HepG2 (cell line): ENCODE data around the gene CER1. TPM values are rescaled to one million over a fixed set of nuclear protein-coding genes. Genes with fewer than 3 reads are reported as not detected.

Source experiments
- HNRNPK ChIP-seq: fragments of 200-400 bp; formaldehyde crosslinking; IDR thresholded peaks from 2 replicates; pipeline ENCODE4 v1.6.1; 2018; ENCODE audit warnings: low read length, low read depth, moderate library complexity, mild to moderate bottlenecking; ENCODE audit not compliant: poor library complexity, severe bottlenecking
- ISL2 ChIP-seq: sonication (generic); formaldehyde crosslinking; IDR thresholded peaks from 2 replicates; pipeline ENCODE4 v1.5.0; 2020; ENCODE audit warnings: missing genetic modification reagents
- MAZ ChIP-seq, 2 experiments: sonication (generic) in 1 of 2; formaldehyde crosslinking in 1 of 2; IDR thresholded peaks; 2 replicates each; pipeline versions ENCODE4 v1.5.0 to v1.6.1; 2012 to 2020; ENCODE audit warnings: low read depth in 2 of 2, mild to moderate bottlenecking in 2 of 2, borderline replicate concordance in 1 of 2, improper control_type of control experiment in 1 of 2, low read length in 1 of 2, missing genetic modification reagents in 1 of 2, moderate library complexity in 1 of 2
- PAF1 ChIP-seq: IDR thresholded peaks from 2 replicates; pipeline ENCODE4 v1.6.1; 2016; ENCODE audit warnings: missing genetic modification reagents, missing compliant biosample characterization
- RFXAP ChIP-seq: sonication (generic); formaldehyde crosslinking; IDR thresholded peaks from 2 replicates; pipeline ENCODE4 v1.4.0; 2020; ENCODE audit warnings: missing genetic modification reagents, borderline replicate concordance
- SALL1 ChIP-seq: sonication (generic); formaldehyde crosslinking; IDR thresholded peaks from 2 replicates; pipeline ENCODE4 v1.8.0; 2022; ENCODE audit warnings: mild to moderate bottlenecking, missing genetic modification reagents
- SNAPC2 ChIP-seq: sonication (generic); formaldehyde crosslinking; IDR thresholded peaks from 2 replicates; pipeline ENCODE4 v1.8.1; 2022; ENCODE audit warnings: mild to moderate bottlenecking, missing genetic modification reagents
- SOX13 ChIP-seq, 3 experiments: fragments of 450-650 bp in 1 of 3; sonication (generic) in 1 of 3; formaldehyde crosslinking in 1 of 3; IDR thresholded peaks in 2 of 3; conservative IDR thresholded peaks in 1 of 3; 2 replicates each; pipeline versions ENCODE4 v1.5.0 to v1.6.1; 2016 to 2020; ENCODE audit warnings: antibody characterized with exemption in 1 of 3, mild to moderate bottlenecking in 1 of 3, missing compliant biosample characterization in 1 of 3, missing genetic modification reagents in 1 of 3, moderate library complexity in 1 of 3
- STAG1 ChIP-seq: sonication (generic); formaldehyde crosslinking; IDR thresholded peaks from 2 replicates; pipeline ENCODE4 v1.4.0; 2020; ENCODE audit warnings: missing genetic modification reagents
- TMF1 ChIP-seq: sonication (generic); formaldehyde crosslinking; IDR thresholded peaks from 2 replicates; pipeline ENCODE4 v1.8.1; 2022; ENCODE audit warnings: low read depth, missing genetic modification reagents
- ZNF33B ChIP-seq: sonication (generic); formaldehyde crosslinking; IDR thresholded peaks from 2 replicates; pipeline ENCODE4 v1.5.1; 2020; ENCODE audit warnings: mild to moderate bottlenecking, missing genetic modification reagents
- ZNF484 ChIP-seq: sonication (generic); formaldehyde crosslinking; IDR thresholded peaks from 2 replicates; pipeline ENCODE4 v1.5.1; 2020; ENCODE audit warnings: mild to moderate bottlenecking, low read depth, missing genetic modification reagents, borderline replicate concordance
- polyA plus RNA-seq, 8 experiments: library from polyadenylated mRNA; depleted of rRNA in 3 of 8; stranded (reverse) in 7 of 8; unstranded in 1 of 8; fragments of >200 nt; fragmentation: Illumina TruSeq in 4 of 8; extraction: Trizol in 4 of 8; gene quantifications; 2 replicates each; pipeline versions ENCODE4 v1.2.1 to v1.2.3, GENCODE V29; 2011 to 2016; ENCODE audit warnings: low read depth in 4 of 8, missing spikeins in 1 of 8, mixed read lengths in 1 of 8; ENCODE audit not compliant: insufficient read depth in 1 of 8
- total RNA-seq, 5 experiments: library from RNA; depleted of rRNA; stranded (reverse); fragments of >200 nt; fragmentation: Illumina TruSeq; extraction: Trizol; gene quantifications; 2 replicates each; pipeline ENCODE4 v1.2.3, GENCODE V29; 2016; ENCODE audit warnings: low read depth in 1 of 5
- TF ChIP-seq, protein P1 (sequence below): sonication (generic); formaldehyde crosslinking; IDR thresholded peaks from 2 replicates; pipeline ENCODE4 v1.4.0; 2020; ENCODE audit warnings: mild to moderate bottlenecking, missing genetic modification reagents
- TF ChIP-seq, protein P2 (sequence below): IDR thresholded peaks from 2 replicates; pipeline ENCODE4 v1.6.1; 2016; ENCODE audit warnings: low read depth
- TF ChIP-seq, protein P3 (sequence below): sonication (generic); formaldehyde crosslinking; IDR thresholded peaks from 2 replicates; pipeline ENCODE4 v1.5.1; 2020; ENCODE audit warnings: mild to moderate bottlenecking, missing genetic modification reagents

The CER1 gene
- total and polyA plus RNA-seq, 2 of the 13 experiments (the other 11 are each of a cell fraction or from before 2014, with no cell fraction given): 0.18 TPM; not detected in 1

DNA sequence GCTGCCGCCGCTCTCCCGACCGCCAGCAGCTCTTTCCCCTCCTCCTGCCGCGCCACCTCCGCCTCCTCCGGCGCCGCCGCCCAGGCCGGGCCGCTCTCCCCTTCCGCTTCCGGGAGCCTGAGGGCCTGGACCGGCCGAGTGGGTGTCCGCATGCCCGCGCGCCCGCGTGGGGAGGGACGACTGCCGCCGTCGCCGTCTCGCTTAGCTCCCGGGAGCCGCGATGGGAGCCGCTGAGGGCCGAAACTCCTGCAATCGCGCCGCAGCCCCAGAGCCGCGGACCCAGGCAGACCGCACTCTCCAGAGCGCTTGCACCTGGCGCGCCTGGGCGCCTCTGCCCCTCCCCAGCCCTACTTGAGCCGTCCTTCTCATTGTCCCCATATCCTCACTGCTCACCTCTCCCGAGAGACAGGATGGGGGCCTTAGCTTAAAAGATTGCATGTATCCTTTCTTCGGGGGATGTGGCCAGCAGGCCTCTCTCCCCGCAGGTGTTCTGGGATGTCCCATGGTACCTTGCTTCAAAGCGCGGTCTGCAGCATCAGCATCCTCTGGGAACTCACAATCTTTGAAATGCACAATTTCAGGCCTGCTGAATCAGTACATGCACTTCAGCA lies 29.2 kb downstream of the CER1 start, which contains the start of gene ZDHHC21 (continued):
- TF ChIP-seq SOX13 (IDR thresholded peaks at IDR 0.05) (no peak), SOX13 (CRISPR knock-in tag; conservative IDR thresholded peaks at IDR 0.05 in 1 of 2, IDR thresholded peaks at IDR 0.05 in 1 of 2) (no peak), STAG1 (peak; percentile 5; the same call in 1 of the 2 replicates), SALL1 (CRISPR knock-in tag) (peak; percentile 82), TMF1 (CRISPR knock-in tag) (no peak), PAF1 (CRISPR knock-in tag) (no peak), HNRNPK (peak; percentile 98), MAZ (IDR thresholded peaks at IDR 0.05; ENCODE audit: borderline replicate concordance, low read depth, low read length) (no peak), MAZ (CRISPR knock-in tag; IDR thresholded peaks at IDR 0.05; ENCODE audit: low read depth) (peak; percentile 61; the same call in 1 of the 2 replicates), ZNF33B (CRISPR knock-in tag) (no peak), RFXAP (CRISPR knock-in tag) (no peak; the same call in 1 of the 2 replicates), ZNF484 (CRISPR knock-in tag) (no peak), ISL2 (CRISPR knock-in tag) (no peak), SNAPC2 (CRISPR knock-in tag) (0 out of 2 replicates have a peak, but pooled peaks have one; percentile 49)
- TF ChIP-seq, protein P1, sequence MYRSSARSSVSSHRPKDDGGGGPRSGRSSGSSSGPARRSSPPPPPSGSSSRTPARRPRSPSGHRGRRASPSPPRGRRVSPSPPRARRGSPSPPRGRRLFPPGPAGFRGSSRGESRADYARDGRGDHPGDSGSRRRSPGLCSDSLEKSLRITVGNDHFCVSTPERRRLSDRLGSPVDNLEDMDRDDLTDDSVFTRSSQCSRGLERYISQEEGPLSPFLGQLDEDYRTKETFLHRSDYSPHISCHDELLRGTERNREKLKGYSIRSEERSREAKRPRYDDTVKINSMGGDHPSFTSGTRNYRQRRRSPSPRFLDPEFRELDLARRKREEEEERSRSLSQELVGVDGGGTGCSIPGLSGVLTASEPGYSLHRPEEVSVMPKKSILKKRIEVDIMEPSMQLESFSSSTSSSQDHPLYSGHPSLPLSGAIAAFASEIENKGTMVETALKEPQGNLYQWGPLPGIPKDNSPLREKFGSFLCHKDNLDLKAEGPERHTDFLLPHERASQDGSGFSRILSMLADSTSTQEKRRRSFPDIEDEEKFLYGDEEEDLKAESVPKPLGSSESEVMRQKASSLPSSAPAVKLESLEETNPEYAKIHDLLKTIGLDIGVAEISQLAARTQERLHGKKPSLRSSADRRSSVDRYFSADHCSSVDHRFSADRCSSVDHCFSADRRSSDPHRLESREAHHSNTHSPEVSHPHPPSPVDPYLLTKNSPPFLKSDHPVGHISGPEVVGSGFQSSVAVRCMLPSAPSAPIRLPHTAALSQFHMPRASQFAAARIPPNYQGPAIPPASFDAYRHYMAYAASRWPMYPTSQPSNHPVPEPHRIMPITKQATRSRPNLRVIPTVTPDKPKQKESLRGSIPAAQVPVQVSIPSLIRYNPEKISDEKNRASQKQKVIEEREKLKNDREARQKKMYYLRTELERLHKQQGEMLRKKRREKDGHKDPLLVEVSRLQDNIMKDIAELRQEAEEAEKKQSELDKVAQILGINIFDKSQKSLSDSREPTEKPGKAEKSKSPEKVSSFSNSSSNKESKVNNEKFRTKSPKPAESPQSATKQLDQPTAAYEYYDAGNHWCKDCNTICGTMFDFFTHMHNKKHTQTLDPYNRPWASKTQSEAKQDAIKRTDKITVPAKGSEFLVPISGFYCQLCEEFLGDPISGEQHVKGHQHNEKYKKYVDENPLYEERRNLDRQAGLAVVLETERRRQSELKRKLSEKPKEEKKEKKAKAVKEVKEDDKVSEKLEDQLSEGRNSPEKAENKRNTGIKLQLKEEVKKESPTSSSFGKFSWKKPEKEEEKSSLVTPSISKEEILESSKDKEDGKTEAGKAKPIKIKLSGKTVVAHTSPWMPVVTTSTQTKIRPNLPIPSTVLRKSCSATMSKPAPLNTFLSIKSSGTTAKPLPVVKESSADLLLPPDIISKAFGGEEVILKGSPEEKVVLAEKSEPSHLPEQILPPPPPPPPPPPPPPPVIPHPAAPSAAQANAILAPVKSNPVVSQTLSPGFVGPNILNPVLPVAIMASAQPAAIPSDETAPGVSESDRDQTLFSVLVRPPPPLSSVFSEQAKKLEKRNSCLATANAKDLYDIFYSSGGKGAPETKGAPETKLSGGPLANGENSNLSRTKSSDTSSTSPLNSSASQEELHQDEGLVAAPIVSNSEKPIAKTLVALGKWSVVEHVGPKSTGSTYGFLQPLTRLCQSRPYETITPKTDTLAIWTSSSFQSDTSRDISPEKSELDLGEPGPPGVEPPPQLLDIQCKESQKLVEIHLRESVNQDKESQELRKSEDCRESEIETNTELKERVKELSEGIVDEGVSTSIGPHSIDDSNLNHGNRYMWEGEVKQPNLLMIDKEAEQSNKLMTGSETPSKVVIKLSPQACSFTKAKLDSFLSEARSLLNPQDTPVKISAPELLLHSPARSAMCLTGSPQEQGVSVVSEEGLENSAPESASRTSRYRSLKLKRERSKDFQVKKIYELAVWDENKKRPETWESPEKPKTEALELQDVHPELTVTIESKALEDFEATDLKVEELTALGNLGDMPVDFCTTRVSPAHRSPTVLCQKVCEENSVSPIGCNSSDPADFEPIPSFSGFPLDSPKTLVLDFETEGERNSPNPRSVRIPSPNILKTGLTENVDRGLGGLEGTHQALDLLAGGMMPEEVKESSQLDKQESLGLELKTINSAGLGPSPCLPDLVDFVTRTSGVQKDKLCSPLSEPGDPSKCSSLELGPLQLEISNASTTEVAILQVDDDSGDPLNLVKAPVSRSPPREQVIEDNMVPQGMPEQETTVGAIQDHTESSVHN (CRISPR knock-in tag): no peak
- TF ChIP-seq, protein P2, sequence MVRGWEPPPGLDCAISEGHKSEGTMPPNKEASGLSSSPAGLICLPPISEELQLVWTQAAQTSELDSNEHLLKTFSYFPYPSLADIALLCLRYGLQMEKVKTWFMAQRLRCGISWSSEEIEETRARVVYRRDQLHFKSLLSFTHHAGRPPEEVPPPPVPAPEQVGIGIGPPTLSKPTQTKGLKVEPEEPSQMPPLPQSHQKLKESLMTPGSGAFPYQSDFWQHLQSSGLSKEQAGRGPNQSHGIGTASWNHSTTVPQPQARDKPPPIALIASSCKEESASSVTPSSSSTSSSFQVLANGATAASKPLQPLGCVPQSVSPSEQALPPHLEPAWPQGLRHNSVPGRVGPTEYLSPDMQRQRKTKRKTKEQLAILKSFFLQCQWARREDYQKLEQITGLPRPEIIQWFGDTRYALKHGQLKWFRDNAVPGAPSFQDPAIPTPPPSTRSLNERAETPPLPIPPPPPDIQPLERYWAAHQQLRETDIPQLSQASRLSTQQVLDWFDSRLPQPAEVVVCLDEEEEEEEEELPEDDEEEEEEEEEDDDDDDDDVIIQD (CRISPR knock-in tag): no peak
- TF ChIP-seq, protein P3, sequence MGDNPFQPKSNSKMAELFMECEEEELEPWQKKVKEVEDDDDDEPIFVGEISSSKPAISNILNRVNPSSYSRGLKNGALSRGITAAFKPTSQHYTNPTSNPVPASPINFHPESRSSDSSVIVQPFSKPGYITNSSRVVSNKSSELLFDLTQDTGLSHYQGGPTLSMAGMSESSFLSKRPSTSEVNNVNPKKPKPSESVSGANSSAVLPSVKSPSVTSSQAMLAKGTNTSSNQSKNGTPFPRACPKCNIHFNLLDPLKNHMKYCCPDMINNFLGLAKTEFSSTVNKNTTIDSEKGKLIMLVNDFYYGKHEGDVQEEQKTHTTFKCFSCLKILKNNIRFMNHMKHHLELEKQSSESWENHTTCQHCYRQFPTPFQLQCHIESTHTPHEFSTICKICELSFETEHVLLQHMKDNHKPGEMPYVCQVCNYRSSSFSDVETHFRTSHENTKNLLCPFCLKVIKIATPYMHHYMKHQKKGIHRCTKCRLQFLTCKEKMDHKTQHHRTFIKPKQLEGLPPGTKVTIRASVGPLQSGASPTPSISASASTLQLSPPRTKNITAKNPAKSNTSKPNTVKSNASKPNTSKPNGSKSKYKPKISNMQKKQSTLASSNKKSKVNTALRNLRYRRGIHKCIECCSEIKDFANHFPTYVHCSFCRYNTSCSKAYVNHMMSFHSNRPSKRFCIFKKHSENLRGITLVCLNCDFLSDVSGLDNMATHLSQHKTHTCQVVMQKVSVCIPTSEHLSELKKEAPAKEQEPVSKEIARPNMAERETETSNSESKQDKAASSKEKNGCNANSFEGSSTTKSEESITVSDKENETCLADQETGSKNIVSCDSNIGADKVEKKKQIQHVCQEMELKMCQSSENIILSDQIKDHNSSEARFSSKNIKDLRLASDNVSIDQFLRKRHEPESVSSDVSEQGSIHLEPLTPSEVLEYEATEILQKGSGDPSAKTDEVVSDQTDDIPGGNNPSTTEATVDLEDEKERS (CRISPR knock-in tag): no peak
